ENCODE measurements around the gene PRSS8. TPM values are rescaled to one million over a fixed set of nuclear protein-coding genes. Genes with fewer than 3 reads are reported as not detected.

The PRSS8 gene
- total RNA-seq, 1 donor from 2014 or later, result not detected

- intact Hi-C loops (cut with micrococcal nuclease), result no loop called here
- no peak overlapping the region for H3K27ac Mint-ChIP-seq
- DNase-seq (ENCODE audit: low spot score), result no peak
Measured at GRCh38 chr16:31130336-31130891, 5.1 kb downstream of the PRSS8 start.

GRCh38 chr16:31129568-31130335, 5.8 kb downstream of the PRSS8 start:
- Mint-ChIP-seq H3K9me3 (no peaks in the 10 kb centered on the region), H3K4me1 (ENCODE audit: low read depth) (peaks cover 5% of the 10 kb centered on the region)

More at GRCh38 chr16:31130336-31130891, 5.1 kb downstream of the PRSS8 start:
- no peaks in the 10 kb centered on the region for H3K9me3 Mint-ChIP-seq
- H3K4me3 Mint-ChIP-seq, result no peak overlapping the region
- no peaks in the 10 kb centered on the region for H3K27me3 Mint-ChIP-seq (ENCODE audit: insufficient read depth)
- peaks cover 5% of the 10 kb centered on the region for H3K4me1 Mint-ChIP-seq (ENCODE audit: low read depth)
- H3K36me3 Mint-ChIP-seq (ENCODE audit: low read depth), result peaks cover 30% of the 10 kb centered on the region

GRCh38 chr16:31128711-31129567, 6.6 kb downstream of the PRSS8 start:
- peak overlapping the region; percentile 76 for H3K27ac Mint-ChIP-seq
- DNase-seq (ENCODE audit: low spot score), result no peak
- peaks cover 30% of the 10 kb centered on the region for H3K36me3 Mint-ChIP-seq (ENCODE audit: low read depth)
- H3K4me3 Mint-ChIP-seq, result no peak overlapping the region
- intact Hi-C loops (cut with micrococcal nuclease), result no loop called here
- H3K9me3 Mint-ChIP-seq, result no peaks in the 10 kb centered on the region
- H3K27me3 Mint-ChIP-seq (ENCODE audit: insufficient read depth), result no peaks in the 10 kb centered on the region
- peaks cover 5% of the 10 kb centered on the region for H3K4me1 Mint-ChIP-seq (ENCODE audit: low read depth)

More at GRCh38 chr16:31129568-31130335, 5.8 kb downstream of the PRSS8 start:
- H3K27me3 Mint-ChIP-seq (ENCODE audit: insufficient read depth), result no peaks in the 10 kb centered on the region
- H3K4me3 Mint-ChIP-seq, result no peak overlapping the region
- peaks cover 30% of the 10 kb centered on the region for H3K36me3 Mint-ChIP-seq (ENCODE audit: low read depth)
- DNase-seq (ENCODE audit: low spot score), result no peak
- intact Hi-C loops (cut with micrococcal nuclease), result no loop called here
- H3K27ac Mint-ChIP-seq, result no peak overlapping the region

GRCh38 chr16:31127182-31127581, 8.3 kb downstream of the PRSS8 start:
- no peaks in the 10 kb centered on the region for H3K27me3 Mint-ChIP-seq (ENCODE audit: insufficient read depth)
- DNase-seq (ENCODE audit: low spot score), result no peak
- no peak overlapping the region for H3K27ac Mint-ChIP-seq
- peaks cover 5% of the 10 kb centered on the region for H3K4me1 Mint-ChIP-seq (ENCODE audit: low read depth)
- H3K4me3 Mint-ChIP-seq, result no peak overlapping the region
- intact Hi-C loops (cut with micrococcal nuclease), result no loop called here
- H3K9me3 Mint-ChIP-seq, result no peaks in the 10 kb centered on the region
- peaks cover 23% of the 10 kb centered on the region for H3K36me3 Mint-ChIP-seq (ENCODE audit: low read depth)

- Mint-ChIP-seq H3K36me3 (ENCODE audit: low read depth) (peaks cover 30% of the 10 kb centered on the region), H3K4me3 (no peak overlapping the region), H3K4me1 (ENCODE audit: low read depth) (peaks cover 5% of the 10 kb centered on the region), H3K27ac (peak overlapping the region; percentile 43), H3K27me3 (ENCODE audit: insufficient read depth) (no peaks in the 10 kb centered on the region), H3K9me3 (no peaks in the 10 kb centered on the region)
- DNase-seq (ENCODE audit: low spot score), result no peak
- intact Hi-C loops (cut with micrococcal nuclease), result no loop called here
Measured at GRCh38 chr16:31125844-31126243, 9.7 kb downstream of the PRSS8 start.

- Mint-ChIP-seq H3K4me3 (no peak overlapping the region), H3K9me3 (no peaks in the 10 kb centered on the region), H3K27ac (no peak overlapping the region), H3K36me3 (ENCODE audit: low read depth) (peaks cover 22% of the 10 kb centered on the region), H3K27me3 (ENCODE audit: insufficient read depth) (no peaks in the 10 kb centered on the region), H3K4me1 (ENCODE audit: low read depth) (peaks cover 13% of the 10 kb centered on the region)
- no peak for DNase-seq (ENCODE audit: low spot score)
- intact Hi-C loops (cut with micrococcal nuclease), result no loop called here
Measured at GRCh38 chr16:31120129-31120528, 15.4 kb downstream of the PRSS8 start.

GRCh38 chr16:31118223-31119155, 17.0 kb downstream of the PRSS8 start:
- DNase-seq (ENCODE audit: low spot score), result no peak
- no peaks in the 10 kb centered on the region for H3K27me3 Mint-ChIP-seq (ENCODE audit: insufficient read depth)
- no peaks in the 10 kb centered on the region for H3K9me3 Mint-ChIP-seq
- peak overlapping the region; percentile 84 for H3K4me3 Mint-ChIP-seq
- peaks cover 18% of the 10 kb centered on the region for H3K4me1 Mint-ChIP-seq (ENCODE audit: low read depth)
- peaks cover 23% of the 10 kb centered on the region for H3K36me3 Mint-ChIP-seq (ENCODE audit: low read depth)
- intact Hi-C loops (cut with micrococcal nuclease), result loop anchor here (5.0 kb wide), 2 partner anchors 121 to 324 kb away; partner anchors contain the start of gene ZNF843
- H3K27ac Mint-ChIP-seq, result peak overlapping the region; percentile 92

- Mint-ChIP-seq H3K4me3 (peak within 1 kb of the TSS; percentile 88), H3K27ac (peak within 1 kb of the TSS; percentile 92), H3K4me1 (ENCODE audit: low read depth) (peaks cover 19% of the 10 kb centered on the region), H3K36me3 (ENCODE audit: low read depth) (peaks cover 24% of the 10 kb centered on the region), H3K27me3 (ENCODE audit: insufficient read depth) (no peaks in the 10 kb centered on the region), H3K9me3 (no peaks in the 10 kb centered on the region)
- peak; percentile 95 for DNase-seq (ENCODE audit: low spot score)
- intact Hi-C loops (cut with micrococcal nuclease), result loop anchor here (1.0 to 5.0 kb wide), 10 partner anchors 23 to 342 kb away; partner anchors contain the start of genes ARMC5, FUS, SETD1A and STX4
Measured at GRCh38 chr16:31117384-31118222, 17.9 kb downstream of the PRSS8 start, which contains the start of gene KAT8. TSS of gene KAT8 (plus strand) at chr16:31117664. CDS start at chr16:31117682, 18 bp downstream.

GRCh38 chr16:31114468-31114867, 21.1 kb downstream of the PRSS8 start:
- Mint-ChIP-seq H3K27ac (no peak overlapping the region), H3K4me1 (ENCODE audit: low read depth) (peaks cover 26% of the 10 kb centered on the region), H3K4me3 (no peak overlapping the region), H3K9me3 (no peaks in the 10 kb centered on the region), H3K27me3 (ENCODE audit: insufficient read depth) (no peaks in the 10 kb centered on the region), H3K36me3 (ENCODE audit: low read depth) (peaks cover 25% of the 10 kb centered on the region)
- no peak for DNase-seq (ENCODE audit: low spot score)
- intact Hi-C loops (cut with micrococcal nuclease), result no loop called here

GRCh38 chr16:31113121-31114120, 22.1 kb downstream of the PRSS8 start:
- Mint-ChIP-seq H3K4me1 (ENCODE audit: low read depth) (peaks cover 21% of the 10 kb centered on the region), H3K27me3 (ENCODE audit: insufficient read depth) (no peaks in the 10 kb centered on the region), H3K9me3 (no peaks in the 10 kb centered on the region), H3K4me3 (peak overlapping the region; percentile 19), H3K36me3 (ENCODE audit: low read depth) (peaks cover 23% of the 10 kb centered on the region), H3K27ac (peak overlapping the region; percentile 57)
- DNase-seq (ENCODE audit: low spot score), result no peak
- intact Hi-C loops (cut with micrococcal nuclease), result no loop called here
